Neural progenitor cell (in vitro differentiated cells): Measurements from ENCODE around the gene RGS11. TPM values are rescaled to one million over a fixed set of nuclear protein-coding genes. Genes with fewer than 3 reads are reported as not detected.

Experiments
- DNase-seq: peaks from one replicate; pipeline ENCODE4 v3.0.0-alpha.2; 2016; ENCODE audit warnings: low spot score
- H2AFZ ChIP-seq: fragments of 200-600 bp; sonication (generic); replicated peaks from 2 replicates; pipeline ENCODE4 v1.6.1; 2016; ENCODE audit warnings: antibody characterized with exemption
- H3F3A ChIP-seq: fragments of 200-600 bp; sonication (generic); 2 replicates; pipeline ENCODE4 v1.6.1; 2016; ENCODE audit warnings: antibody characterized with exemption, low read depth
- H3K27ac ChIP-seq: fragments of 200-600 bp; sonication (generic); 2 replicates; pipeline ENCODE4 v1.5.1; 2016; ENCODE audit warnings: mild to moderate bottlenecking
- H3K27me3 ChIP-seq: fragments of 200-600 bp; sonication (generic); 2 replicates; pipeline ENCODE4 v1.6.1; 2016; ENCODE audit warnings: mild to moderate bottlenecking, moderate library complexity
- H3K36me3 ChIP-seq: fragments of 200-600 bp; sonication (generic); 2 replicates; pipeline ENCODE4 v1.5.1; 2016
- H3K4me1 ChIP-seq: fragments of 200-600 bp; sonication (generic); 2 replicates; pipeline ENCODE4 v1.6.1; 2016; ENCODE audit warnings: mixed run types
- H3K4me2 ChIP-seq: fragments of 200-600 bp; sonication (generic); 2 replicates; pipeline ENCODE4 v1.6.1; 2016
- H3K4me3 ChIP-seq: fragments of 200-600 bp; sonication (generic); 2 replicates; pipeline ENCODE4 v1.5.1; 2016
- H3K79me2 ChIP-seq: fragments of 200-600 bp; sonication (generic); 2 replicates; pipeline ENCODE4 v1.6.1; 2016; ENCODE audit warnings: low read depth
- H3K9ac ChIP-seq: fragments of 200-600 bp; sonication (generic); 2 replicates; pipeline ENCODE4 v1.6.1; 2016
- H3K9me3 ChIP-seq: fragments of 200-600 bp; sonication (generic); 2 replicates; pipeline ENCODE4 v1.5.1; 2016; ENCODE audit warnings: low read depth
- H4K20me1 ChIP-seq: fragments of 200-600 bp; sonication (generic); 2 replicates; pipeline ENCODE4 v1.6.1; 2016; ENCODE audit warnings: low read depth
- H3K27ac Mint-ChIP-seq: 3 replicates; pipeline ENCODE4 v1.8.0; 2021; ENCODE audit warnings: mixed read lengths
- H3K27me3 Mint-ChIP-seq: 2 replicates; pipeline ENCODE4 v1.8.0; 2022; ENCODE audit warnings: low read depth, mild to moderate bottlenecking, inconsistent platforms, moderate library complexity, mixed read lengths; ENCODE audit not compliant: insufficient read depth
- H3K36me3 Mint-ChIP-seq: 3 replicates; pipeline ENCODE4 v1.8.0; 2021; ENCODE audit warnings: mixed read lengths
- H3K4me1 Mint-ChIP-seq: 3 replicates; pipeline ENCODE4 v1.8.0; 2021; ENCODE audit warnings: mixed read lengths
- H3K4me3 Mint-ChIP-seq: 3 replicates; pipeline ENCODE4 v1.8.0; 2021; ENCODE audit warnings: mild to moderate bottlenecking, moderate library complexity, mixed read lengths
- H3K9me3 Mint-ChIP-seq: 3 replicates; pipeline ENCODE4 v1.8.0; 2020; ENCODE audit warnings: mixed read lengths
- EZH2 ChIP-seq: fragments of 200-600 bp; sonication (generic); IDR thresholded peaks from 2 replicates; pipeline ENCODE4 v1.6.1; 2017; ENCODE audit warnings: antibody characterized with exemption, mild to moderate bottlenecking, moderate library complexity
- EZH2phosphoT487 ChIP-seq: fragments of 200-600 bp; sonication (generic); IDR thresholded peaks from 2 replicates; pipeline ENCODE4 v1.6.1; 2017; ENCODE audit warnings: antibody characterized with exemption
- total RNA-seq: library from RNA; depleted of rRNA; stranded (reverse); fragments of >200 nt; gene quantifications from 2 replicates; pipeline ENCODE4 v1.2.3, GENCODE V29; 2015; ENCODE audit warnings: low replicate concordance
- TF ChIP-seq, protein P1 (sequence below): fragments of 200-600 bp; sonication (generic); IDR thresholded peaks from 2 replicates; pipeline ENCODE4 v1.5.1; 2017; ENCODE audit warnings: antibody characterized with exemption, mild to moderate bottlenecking

The RGS11 gene
- total RNA-seq, 1 donor from 2014 or later = 0.52 TPM

DNA sequence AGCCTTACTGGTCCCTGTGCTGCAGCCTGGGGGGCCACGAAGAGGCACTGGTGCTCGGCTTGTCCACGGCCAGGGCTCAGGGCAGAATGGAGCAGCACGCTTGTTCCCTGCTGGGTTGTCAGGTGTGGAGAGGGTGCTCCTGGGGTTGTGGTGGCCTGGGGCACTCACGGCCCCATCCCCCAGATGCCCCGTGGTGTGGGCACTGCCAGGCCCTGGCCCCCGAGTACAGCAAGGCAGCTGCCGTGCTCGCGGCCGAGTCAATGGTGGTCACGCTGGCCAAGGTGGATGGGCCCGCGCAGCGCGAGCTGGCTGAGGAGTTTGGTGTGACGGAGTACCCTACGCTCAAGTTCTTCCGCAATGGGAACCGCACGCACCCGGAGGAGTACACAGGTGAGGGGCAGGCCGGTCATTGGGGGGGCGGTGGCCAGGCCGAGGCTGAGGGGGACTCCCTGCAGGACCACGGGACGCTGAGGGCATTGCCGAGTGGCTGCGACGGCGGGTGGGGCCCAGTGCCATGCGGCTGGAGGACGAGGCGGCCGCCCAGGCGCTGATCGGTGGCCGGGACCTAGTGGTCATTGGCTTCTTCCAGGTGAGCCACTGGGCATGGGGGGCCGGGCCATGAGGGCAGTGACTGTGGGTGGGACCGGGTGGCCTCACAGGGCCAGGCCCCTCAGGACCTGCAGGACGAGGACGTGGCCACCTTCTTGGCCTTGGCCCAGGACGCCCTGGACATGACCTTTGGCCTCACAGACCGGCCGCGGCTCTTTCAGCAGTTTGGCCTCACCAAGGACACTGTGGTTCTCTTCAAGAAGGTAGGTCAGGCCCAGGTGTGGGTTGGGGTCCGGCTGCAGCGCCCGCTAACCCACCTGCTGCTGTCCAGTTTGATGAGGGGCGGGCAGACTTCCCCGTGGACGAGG, 8.7 kb upstream of the RGS11 start:
- Mint-ChIP-seq H3K4me3 (no peak overlapping the region), H3K27me3 (peaks cover 5% of the 10 kb centered on the region), H3K27ac (no peak overlapping the region), H3K9me3 (peaks cover 5% of the 10 kb centered on the region), H3K4me1 (no peaks in the 10 kb centered on the region), H3K36me3 (peaks cover 9% of the 10 kb centered on the region)
- H3K79me2 ChIP-seq = no peaks in the 10 kb centered on the region
- no peak overlapping the region for H2AFZ ChIP-seq
- H3K4me2 ChIP-seq = no peak overlapping the region
- H3K9me3 ChIP-seq = no peaks in the 10 kb centered on the region
- DNase-seq = no peak
- H3K27me3 ChIP-seq = peaks cover 29% of the 10 kb centered on the region
- peaks cover 7% of the 10 kb centered on the region for H3F3A ChIP-seq
- peaks cover 11% of the 10 kb centered on the region for H3K4me1 ChIP-seq
- peaks cover 11% of the 10 kb centered on the region for H4K20me1 ChIP-seq
- no peak overlapping the region for H3K27ac ChIP-seq
- H3K9ac ChIP-seq = no peak overlapping the region
- H3K4me3 ChIP-seq = no peak overlapping the region
- no peak for TF ChIP-seq EZH2phosphoT487
- TF ChIP-seq, protein P1, sequence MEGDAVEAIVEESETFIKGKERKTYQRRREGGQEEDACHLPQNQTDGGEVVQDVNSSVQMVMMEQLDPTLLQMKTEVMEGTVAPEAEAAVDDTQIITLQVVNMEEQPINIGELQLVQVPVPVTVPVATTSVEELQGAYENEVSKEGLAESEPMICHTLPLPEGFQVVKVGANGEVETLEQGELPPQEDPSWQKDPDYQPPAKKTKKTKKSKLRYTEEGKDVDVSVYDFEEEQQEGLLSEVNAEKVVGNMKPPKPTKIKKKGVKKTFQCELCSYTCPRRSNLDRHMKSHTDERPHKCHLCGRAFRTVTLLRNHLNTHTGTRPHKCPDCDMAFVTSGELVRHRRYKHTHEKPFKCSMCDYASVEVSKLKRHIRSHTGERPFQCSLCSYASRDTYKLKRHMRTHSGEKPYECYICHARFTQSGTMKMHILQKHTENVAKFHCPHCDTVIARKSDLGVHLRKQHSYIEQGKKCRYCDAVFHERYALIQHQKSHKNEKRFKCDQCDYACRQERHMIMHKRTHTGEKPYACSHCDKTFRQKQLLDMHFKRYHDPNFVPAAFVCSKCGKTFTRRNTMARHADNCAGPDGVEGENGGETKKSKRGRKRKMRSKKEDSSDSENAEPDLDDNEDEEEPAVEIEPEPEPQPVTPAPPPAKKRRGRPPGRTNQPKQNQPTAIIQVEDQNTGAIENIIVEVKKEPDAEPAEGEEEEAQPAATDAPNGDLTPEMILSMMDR = no peak
- TF ChIP-seq EZH2 = no peak
- no peaks in the 10 kb centered on the region for H3K36me3 ChIP-seq

DNA sequence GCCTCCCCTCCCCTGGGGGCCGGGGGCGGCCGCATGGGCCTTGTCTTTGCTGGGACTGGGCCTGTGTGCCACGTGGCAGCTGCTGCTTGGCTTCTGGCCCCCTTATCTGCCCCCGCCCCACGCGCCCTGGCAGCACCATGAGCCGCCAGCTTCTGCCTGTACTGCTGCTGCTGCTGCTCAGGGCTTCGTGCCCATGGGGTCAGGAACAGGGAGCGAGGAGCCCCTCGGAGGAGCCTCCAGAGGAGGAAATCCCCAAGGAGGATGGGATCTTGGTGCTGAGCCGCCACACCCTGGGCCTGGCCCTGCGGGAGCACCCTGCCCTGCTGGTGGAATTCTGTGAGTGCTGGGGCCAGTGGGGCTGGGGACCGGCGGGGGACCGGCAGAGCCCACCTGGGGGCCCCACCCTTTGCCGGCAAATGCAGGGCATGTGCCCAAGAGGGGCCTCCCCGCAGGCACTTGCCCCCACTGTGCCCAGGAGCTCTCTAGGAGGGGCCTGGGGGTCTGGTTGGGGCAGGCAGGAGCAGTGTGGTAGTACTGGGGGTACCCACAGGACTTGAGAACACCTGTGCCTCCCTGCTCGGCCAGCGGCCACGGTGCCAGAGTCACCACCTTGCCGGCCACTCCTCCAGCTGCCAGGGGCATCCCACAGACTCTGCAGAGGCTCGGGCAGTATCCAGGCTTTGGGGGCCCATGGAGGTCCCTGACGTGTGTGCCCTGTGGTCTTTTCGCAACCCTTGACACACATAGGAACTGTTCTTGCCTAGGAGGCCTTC, 7.5 kb upstream of the RGS11 start, which contains the start of gene PDIA2:
TSS of gene PDIA2 (plus strand) at position 132 of the 773 bp plus-strand sequence. CDS start at position 138, 6 bp downstream.
- H3K4me1 ChIP-seq = peaks cover 11% of the 10 kb centered on the region
- H3K9ac ChIP-seq = no peak within 1 kb of the TSS
- no peak within 1 kb of the TSS for H3K27ac Mint-ChIP-seq
- H4K20me1 ChIP-seq = peaks cover 11% of the 10 kb centered on the region
- DNase-seq = no peak
- H3K27ac ChIP-seq = no peak within 1 kb of the TSS
- H3K4me1 Mint-ChIP-seq = peaks cover 3% of the 10 kb centered on the region
- H3K9me3 Mint-ChIP-seq = peaks cover 5% of the 10 kb centered on the region
- H3K4me3 ChIP-seq = no peak within 1 kb of the TSS
- peaks cover 9% of the 10 kb centered on the region for H3K36me3 Mint-ChIP-seq
- H3K9me3 ChIP-seq = no peaks in the 10 kb centered on the region
- peaks cover 18% of the 10 kb centered on the region for H3F3A ChIP-seq
- no peak within 1 kb of the TSS for H3K4me2 ChIP-seq
- peaks cover 9% of the 10 kb centered on the region for H3K27me3 Mint-ChIP-seq
- no peaks in the 10 kb centered on the region for H3K36me3 ChIP-seq
- no peak for TF ChIP-seq EZH2phosphoT487
- TF ChIP-seq, protein P1 = no peak
- TF ChIP-seq EZH2 = no peak
- H3K4me3 Mint-ChIP-seq = no peak within 1 kb of the TSS
- H2AFZ ChIP-seq = no peak within 1 kb of the TSS
- H3K27me3 ChIP-seq = peaks cover 41% of the 10 kb centered on the region
- no peaks in the 10 kb centered on the region for H3K79me2 ChIP-seq

DNA sequence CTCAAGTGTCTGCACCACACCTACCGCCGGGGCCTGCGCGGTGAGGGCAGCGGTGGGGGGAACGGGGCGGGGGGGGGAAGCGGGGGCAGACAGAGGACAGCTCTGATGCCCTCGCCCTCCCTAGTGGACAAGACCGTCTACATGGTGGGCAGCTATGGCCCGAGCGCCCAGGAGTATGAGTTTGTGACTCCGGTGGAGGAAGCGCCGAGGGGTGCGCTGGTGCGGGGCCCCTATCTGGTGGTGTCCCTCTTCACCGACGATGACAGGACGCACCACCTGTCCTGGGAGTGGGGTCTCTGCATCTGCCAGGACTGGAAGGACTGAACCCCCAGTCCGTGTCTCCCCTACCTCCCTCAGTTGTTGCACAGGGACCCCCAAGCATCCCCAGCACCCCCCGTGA, 6.7 kb upstream of the RGS11 start:
- Histone ChIP-seq H3K27ac (no peak overlapping the region), H3F3A (peaks cover 18% of the 10 kb centered on the region), H3K27me3 (peaks cover 48% of the 10 kb centered on the region), H4K20me1 (peaks cover 11% of the 10 kb centered on the region), H3K4me2 (no peak overlapping the region), H3K4me1 (peaks cover 11% of the 10 kb centered on the region), H3K9ac (no peak overlapping the region), H2AFZ (no peak overlapping the region), H3K9me3 (no peaks in the 10 kb centered on the region), H3K79me2 (no peaks in the 10 kb centered on the region), H3K36me3 (no peaks in the 10 kb centered on the region), H3K4me3 (no peak overlapping the region)
- peaks cover 9% of the 10 kb centered on the region for H3K27me3 Mint-ChIP-seq
- TF ChIP-seq EZH2phosphoT487 (no peak), EZH2 (no peak)
- H3K36me3 Mint-ChIP-seq = peaks cover 6% of the 10 kb centered on the region
- H3K4me1 Mint-ChIP-seq = peaks cover 3% of the 10 kb centered on the region
- H3K4me3 Mint-ChIP-seq = no peak overlapping the region
- no peak overlapping the region for H3K27ac Mint-ChIP-seq
- no peak for DNase-seq
- H3K9me3 Mint-ChIP-seq = peaks cover 3% of the 10 kb centered on the region
